ENCODE results near the gene NEK11.

GRCh38 chr3:130997289-130997688 lies 29.4 kb upstream of the NEK11 start:
- no peak for TF ChIP-seq CTCF (conservative IDR thresholded peaks at IDR 0.05)
- no peak for TF ChIP-seq EZH2 (IDR thresholded peaks at IDR 0.05; ENCODE audit: low read depth)

All from PC-9 (cell line).